ENCODE results near the gene SCPEP1.

DNA sequence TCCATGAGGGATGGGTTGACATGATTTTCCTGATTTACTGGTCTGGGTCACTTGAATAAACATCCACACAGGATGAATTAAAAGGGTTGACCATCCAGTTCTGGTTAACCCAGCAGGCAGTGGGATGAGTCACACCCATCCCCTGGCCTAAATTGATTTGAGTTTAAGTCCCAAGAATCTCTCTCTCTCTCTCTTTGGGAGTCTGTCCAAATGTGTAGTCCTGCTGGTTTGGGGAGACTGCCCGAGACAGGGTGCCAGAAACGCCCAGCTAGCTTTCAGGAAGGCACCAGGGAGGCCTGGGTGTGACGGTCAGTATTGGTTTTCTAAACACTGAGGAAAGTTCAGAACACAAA is 38.8 kb downstream of the SCPEP1 start:
- TF ChIP-seq, protein P1, sequence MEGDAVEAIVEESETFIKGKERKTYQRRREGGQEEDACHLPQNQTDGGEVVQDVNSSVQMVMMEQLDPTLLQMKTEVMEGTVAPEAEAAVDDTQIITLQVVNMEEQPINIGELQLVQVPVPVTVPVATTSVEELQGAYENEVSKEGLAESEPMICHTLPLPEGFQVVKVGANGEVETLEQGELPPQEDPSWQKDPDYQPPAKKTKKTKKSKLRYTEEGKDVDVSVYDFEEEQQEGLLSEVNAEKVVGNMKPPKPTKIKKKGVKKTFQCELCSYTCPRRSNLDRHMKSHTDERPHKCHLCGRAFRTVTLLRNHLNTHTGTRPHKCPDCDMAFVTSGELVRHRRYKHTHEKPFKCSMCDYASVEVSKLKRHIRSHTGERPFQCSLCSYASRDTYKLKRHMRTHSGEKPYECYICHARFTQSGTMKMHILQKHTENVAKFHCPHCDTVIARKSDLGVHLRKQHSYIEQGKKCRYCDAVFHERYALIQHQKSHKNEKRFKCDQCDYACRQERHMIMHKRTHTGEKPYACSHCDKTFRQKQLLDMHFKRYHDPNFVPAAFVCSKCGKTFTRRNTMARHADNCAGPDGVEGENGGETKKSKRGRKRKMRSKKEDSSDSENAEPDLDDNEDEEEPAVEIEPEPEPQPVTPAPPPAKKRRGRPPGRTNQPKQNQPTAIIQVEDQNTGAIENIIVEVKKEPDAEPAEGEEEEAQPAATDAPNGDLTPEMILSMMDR (IDR thresholded peaks at IDR 0.05) = no peak
- peak; percentile 21 to 62 for TF ChIP-seq POLR2AphosphoS5 (IDR thresholded peaks at IDR 0.05)
